ENCODE results near the gene SPECC1L. TPM values are rescaled to one million over a fixed set of nuclear protein-coding genes. Genes with fewer than 3 reads are reported as not detected.

Gene SPECC1L
- total RNA-seq, 2 experiments from 2014 or later, result 33.5 to 35.7 TPM

DNA sequence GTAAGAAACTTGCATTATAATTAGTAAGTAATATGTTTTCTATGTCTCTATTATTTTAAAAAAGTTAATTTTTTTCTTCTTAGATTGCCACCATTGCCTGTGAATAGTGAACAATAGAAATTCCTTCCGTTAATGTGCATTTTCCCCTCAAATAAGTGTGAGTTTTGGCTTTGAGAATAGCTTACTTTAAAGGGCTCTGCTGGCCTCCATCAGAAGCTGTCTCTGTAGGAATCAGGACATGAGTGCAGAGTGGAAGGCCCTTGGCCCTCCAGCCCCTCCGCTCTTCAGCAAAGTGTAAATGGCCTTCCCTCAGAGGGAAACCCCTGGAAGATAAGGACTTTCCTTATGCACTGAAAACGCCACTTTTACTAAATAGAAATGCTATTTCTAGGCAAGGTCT is 132.7 kb downstream of the SPECC1L start:
- H3K36me3 Mint-ChIP-seq (ENCODE audit: low read depth), result peaks cover 11% of the 10 kb centered on the region
- no peaks in the 10 kb centered on the region for H3K9me3 Mint-ChIP-seq
- no peak overlapping the region for H3K4me3 Mint-ChIP-seq
- peaks cover 43% of the 10 kb centered on the region for H3K4me1 Mint-ChIP-seq (ENCODE audit: low read depth)
- CTCF ChIA-PET, result interaction anchor here (0.7 to 1.1 kb wide), 2 partner anchors 18 to 118 kb away, joined by 3 to 4 read pairs; no protein-coding TSS in a partner anchor
- H3K27me3 Mint-ChIP-seq (ENCODE audit: low read depth), result no peaks in the 10 kb centered on the region
- intact Hi-C loops (cut with micrococcal nuclease), result no loop called here
- no peak for DNase-seq
- H3K27ac Mint-ChIP-seq, result no peak overlapping the region

DNA sequence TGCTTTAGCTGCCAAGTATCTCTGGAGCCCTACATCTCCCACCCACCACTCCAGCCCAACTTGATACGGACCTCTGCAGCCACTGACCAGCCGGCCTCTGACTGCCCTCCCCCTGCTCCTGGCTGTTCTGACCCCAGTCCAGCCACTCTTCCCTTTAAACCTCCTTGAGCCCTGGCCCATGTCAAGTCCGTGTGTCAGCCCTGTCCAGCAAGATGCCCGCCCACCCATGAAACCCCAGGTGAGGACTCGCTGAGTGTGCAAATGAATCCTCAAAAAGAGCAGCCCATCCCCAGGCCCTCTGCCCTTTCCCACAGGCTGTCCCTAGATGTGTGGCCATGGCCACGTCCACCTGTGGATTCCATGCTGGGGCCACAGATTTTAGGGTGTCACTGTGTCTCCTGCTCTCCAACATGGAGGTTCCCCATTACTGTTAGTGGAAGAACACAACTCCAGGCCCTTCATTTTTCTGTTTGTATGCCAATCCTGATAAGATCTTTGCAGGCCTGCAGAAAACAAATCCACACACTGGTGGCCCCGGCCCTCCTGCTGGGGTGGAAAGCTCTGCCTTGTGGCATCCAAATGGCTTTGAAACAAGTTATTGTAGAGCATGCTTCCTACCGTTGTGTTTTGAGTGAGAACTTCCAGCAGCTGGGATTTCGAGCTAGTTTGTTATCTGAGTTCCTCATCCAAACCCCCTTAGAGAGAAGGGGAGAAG is 134.1 kb downstream of the SPECC1L start:
- DNase-seq, result no peak
- CTCF ChIA-PET, result no interaction called here
- Mint-ChIP-seq H3K27ac (no peak overlapping the region), H3K36me3 (ENCODE audit: low read depth) (peaks cover 7% of the 10 kb centered on the region), H3K27me3 (ENCODE audit: low read depth) (no peaks in the 10 kb centered on the region), H3K4me3 (no peak overlapping the region), H3K9me3 (no peaks in the 10 kb centered on the region), H3K4me1 (ENCODE audit: low read depth) (peaks cover 46% of the 10 kb centered on the region)
- intact Hi-C loops (cut with micrococcal nuclease), result no loop called here

DNA sequence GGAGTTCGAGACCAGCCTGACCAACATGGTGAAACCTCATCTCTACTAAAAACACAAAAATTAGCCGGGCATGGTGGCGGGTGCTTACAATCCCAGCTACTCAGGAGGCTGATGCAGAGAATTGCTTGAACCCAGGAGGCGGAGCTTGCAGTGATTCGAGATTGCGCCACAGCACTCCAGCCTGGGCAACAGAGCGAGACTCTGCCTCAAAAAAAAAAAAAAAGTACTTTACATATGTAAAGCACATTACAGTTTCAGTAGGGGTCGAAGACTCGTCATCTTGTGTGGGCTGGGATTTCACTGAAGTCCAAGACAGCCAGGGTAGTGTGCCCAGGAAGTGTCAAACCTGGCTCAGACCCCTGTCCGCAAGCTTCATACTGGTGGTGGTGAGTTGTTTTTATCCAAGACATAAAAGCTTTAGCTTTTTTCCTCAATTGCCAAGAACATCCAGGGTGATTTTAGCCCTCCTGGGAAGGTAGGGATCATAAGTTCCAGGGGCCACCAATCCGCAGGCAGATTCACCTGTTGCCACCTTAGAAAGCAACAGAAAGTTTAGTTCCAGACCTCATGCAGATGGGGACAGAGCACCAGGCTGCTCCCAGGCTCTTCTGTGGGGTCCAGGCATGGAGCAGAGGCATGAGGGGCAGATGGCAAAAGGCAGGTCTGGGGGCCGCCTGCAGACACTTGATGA is 135.1 kb downstream of the SPECC1L start:
- intact Hi-C loops (cut with micrococcal nuclease), result no loop called here
- Mint-ChIP-seq H3K27ac (no peak overlapping the region), H3K27me3 (ENCODE audit: low read depth) (no peaks in the 10 kb centered on the region), H3K9me3 (no peaks in the 10 kb centered on the region), H3K4me3 (no peak overlapping the region), H3K36me3 (ENCODE audit: low read depth) (peaks cover 7% of the 10 kb centered on the region), H3K4me1 (ENCODE audit: low read depth) (peaks cover 39% of the 10 kb centered on the region)
- CTCF ChIA-PET, result interaction anchor here (1.2 kb wide), 1 partner anchor 91 kb away, joined by 4 read pairs; no protein-coding TSS in a partner anchor
- no peak for DNase-seq

DNA sequence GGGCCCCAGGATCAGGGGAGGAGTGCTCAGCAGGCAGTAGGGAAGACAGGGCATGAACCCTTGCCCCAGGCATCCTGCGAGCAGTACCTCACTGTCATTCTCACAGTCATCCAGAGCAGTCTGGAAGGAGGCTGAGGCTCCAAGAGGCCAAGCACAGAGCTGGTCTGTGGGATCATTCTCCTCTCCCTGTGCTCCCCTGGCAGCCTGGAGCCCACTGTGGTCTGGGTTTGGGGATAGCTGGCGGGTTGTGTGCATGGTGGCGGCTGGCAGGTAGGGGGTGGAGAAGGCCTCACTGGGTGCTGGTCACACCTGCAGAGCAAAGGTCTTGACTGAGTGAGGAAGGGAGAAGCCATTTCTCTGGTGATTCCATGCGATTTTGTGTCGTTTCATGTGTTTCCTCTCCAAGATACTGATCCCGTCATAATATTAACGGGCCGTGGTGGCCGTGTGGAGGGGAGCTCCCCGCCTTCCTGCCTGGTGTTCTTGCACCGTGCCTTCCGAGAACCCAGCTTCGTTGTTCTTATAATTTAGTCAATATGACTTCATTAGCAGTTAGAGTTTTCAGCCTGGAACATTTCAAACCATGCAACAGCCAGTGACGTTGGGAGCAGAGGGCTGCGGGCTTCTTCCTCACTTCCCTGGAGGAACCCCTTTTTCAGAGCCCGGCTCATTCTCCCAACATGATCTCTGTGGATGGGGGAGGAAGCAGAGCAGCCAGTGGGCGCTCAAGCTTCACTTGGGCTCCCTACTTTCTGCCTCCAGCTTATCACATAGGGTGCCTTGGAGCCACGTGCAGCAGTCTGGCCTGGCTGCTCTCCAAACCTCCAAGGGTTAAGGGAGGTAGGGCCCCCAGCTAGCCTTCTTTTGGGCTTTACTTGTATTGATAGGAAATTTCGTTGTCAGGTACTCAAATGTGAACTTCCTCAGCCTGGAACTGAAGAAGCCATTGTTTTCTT is 136.0 kb downstream of the SPECC1L start:
- H3K27ac Mint-ChIP-seq, result peak overlapping the region; percentile 39
- no peaks in the 10 kb centered on the region for H3K9me3 Mint-ChIP-seq
- peaks cover 4% of the 10 kb centered on the region for H3K36me3 Mint-ChIP-seq (ENCODE audit: low read depth)
- CTCF ChIA-PET, result interaction anchor here (1.2 kb wide), 1 partner anchor 90 kb away, joined by 4 read pairs; no protein-coding TSS in a partner anchor
- intact Hi-C loops (cut with micrococcal nuclease), result no loop called here
- no peak overlapping the region for H3K4me3 Mint-ChIP-seq
- peaks cover 35% of the 10 kb centered on the region for H3K4me1 Mint-ChIP-seq (ENCODE audit: low read depth)
- no peaks in the 10 kb centered on the region for H3K27me3 Mint-ChIP-seq (ENCODE audit: low read depth)
- DNase-seq, result no peak

DNA sequence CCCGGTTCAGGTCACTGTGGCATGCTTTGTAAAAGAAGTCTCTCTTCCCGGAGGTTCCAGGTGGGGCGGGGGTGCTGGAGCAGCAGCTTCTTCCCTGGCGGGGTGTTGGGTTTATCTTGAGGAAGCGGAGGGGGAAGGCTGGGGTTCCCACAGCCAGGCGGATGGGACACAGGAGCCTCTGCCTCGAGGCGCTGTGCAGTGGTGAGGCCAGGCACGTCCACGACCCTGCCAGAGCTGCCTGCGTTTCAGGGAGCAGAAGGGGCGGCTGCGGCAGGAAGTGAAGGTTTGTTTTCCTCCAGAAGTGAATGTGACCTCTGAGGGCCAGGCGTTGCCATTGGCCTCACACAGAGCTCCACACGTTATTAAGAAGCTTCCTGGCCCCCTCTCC is 136.6 kb downstream of the SPECC1L start:
- Mint-ChIP-seq H3K36me3 (ENCODE audit: low read depth) (peaks cover 3% of the 10 kb centered on the region), H3K4me1 (ENCODE audit: low read depth) (peaks cover 33% of the 10 kb centered on the region), H3K9me3 (no peaks in the 10 kb centered on the region), H3K4me3 (no peak overlapping the region), H3K27ac (peak overlapping the region; percentile 39), H3K27me3 (ENCODE audit: low read depth) (no peaks in the 10 kb centered on the region)
- DNase-seq, result no peak
- CTCF ChIA-PET, result no interaction called here
- intact Hi-C loops (cut with micrococcal nuclease), result no loop called here

DNA sequence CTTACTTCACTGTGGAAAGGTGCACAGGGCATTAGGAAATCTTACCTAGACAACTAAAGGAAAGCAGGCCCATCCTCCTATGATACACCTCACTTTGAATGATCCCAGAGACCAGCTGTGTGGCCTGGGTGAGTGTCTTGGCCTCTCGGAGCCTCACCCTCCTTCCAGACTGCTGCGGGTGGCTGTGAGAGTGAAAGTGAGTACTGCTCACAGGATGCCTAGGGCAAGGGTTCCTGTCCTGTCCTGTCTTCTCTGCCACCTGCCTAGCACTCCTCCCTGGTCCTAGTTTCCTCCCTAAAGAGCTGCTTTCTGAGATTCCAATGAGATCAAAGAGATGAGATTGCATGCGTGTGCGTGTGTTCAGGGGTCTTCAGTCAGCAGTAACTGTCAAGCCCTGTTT is 137.3 kb downstream of the SPECC1L start:
- no peak for DNase-seq
- CTCF ChIA-PET, result no interaction called here
- Mint-ChIP-seq H3K36me3 (ENCODE audit: low read depth) (peaks cover 3% of the 10 kb centered on the region), H3K27ac (no peak overlapping the region), H3K4me3 (no peak overlapping the region), H3K9me3 (no peaks in the 10 kb centered on the region), H3K27me3 (ENCODE audit: low read depth) (no peaks in the 10 kb centered on the region), H3K4me1 (ENCODE audit: low read depth) (peaks cover 27% of the 10 kb centered on the region)
- intact Hi-C loops (cut with micrococcal nuclease), result no loop called here

DNA sequence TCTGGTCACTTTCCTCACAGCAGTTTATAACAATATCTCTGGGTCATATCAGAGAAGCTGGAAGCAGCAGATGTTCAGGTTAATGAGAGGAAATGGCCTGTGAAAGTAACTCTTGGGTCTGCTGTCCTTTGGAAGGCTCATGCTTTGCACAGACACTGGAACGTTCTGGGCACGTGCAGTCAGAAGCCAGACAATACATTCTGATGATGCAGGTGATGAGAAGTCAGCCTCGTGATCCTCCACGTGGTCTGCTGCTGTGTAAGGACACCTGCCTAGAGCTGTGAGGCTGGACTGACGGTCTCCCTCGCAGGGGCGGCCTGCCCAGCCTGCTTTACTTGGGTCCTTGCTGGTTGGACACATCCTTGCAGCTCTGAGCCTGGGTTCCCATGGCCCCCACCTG is 138.0 kb downstream of the SPECC1L start:
- DNase-seq, result no peak
- no peaks in the 10 kb centered on the region for H3K9me3 Mint-ChIP-seq
- H3K4me3 Mint-ChIP-seq, result no peak overlapping the region
- no peak overlapping the region for H3K27ac Mint-ChIP-seq
- CTCF ChIA-PET, result interaction anchor here (1.3 to 1.5 kb wide), 3 partner anchors 12 to 117 kb away, joined by 3 to 4 read pairs (median 4); no protein-coding TSS in a partner anchor
- peaks cover 2% of the 10 kb centered on the region for H3K36me3 Mint-ChIP-seq (ENCODE audit: low read depth)
- H3K4me1 Mint-ChIP-seq (ENCODE audit: low read depth), result peaks cover 25% of the 10 kb centered on the region
- intact Hi-C loops (cut with micrococcal nuclease), result no loop called here
- no peaks in the 10 kb centered on the region for H3K27me3 Mint-ChIP-seq (ENCODE audit: low read depth)

DNA sequence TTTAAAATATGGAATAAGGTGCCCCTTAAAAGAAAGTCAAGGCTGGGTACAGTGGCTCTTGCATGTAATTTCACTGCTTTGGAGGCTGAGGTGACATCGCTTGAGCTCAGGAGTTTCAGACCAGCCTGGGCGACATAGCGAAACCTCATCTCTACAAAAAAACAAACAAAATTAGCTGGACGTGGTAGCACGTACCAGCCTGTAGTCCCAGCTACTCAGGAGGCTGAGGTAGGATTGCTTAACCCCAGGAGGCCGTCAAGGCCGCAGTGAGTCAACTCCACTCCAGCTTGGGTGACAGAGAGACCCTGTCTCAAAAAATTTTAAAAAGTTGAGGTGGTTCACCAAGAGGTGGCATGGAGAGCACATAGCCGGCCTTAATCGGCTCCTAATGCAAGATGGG is 139.1 kb downstream of the SPECC1L start:
- Mint-ChIP-seq H3K4me1 (ENCODE audit: low read depth) (peaks cover 25% of the 10 kb centered on the region), H3K36me3 (ENCODE audit: low read depth) (peaks cover 1% of the 10 kb centered on the region), H3K27ac (no peak overlapping the region), H3K9me3 (no peaks in the 10 kb centered on the region), H3K4me3 (no peak overlapping the region), H3K27me3 (ENCODE audit: low read depth) (no peaks in the 10 kb centered on the region)
- intact Hi-C loops (cut with micrococcal nuclease), result no loop called here
- DNase-seq, result no peak
- CTCF ChIA-PET, result interaction anchor here (0.9 to 1.5 kb wide), 4 partner anchors 11 to 116 kb away, joined by 3 to 4 read pairs (median 4); no protein-coding TSS in a partner anchor

DNA sequence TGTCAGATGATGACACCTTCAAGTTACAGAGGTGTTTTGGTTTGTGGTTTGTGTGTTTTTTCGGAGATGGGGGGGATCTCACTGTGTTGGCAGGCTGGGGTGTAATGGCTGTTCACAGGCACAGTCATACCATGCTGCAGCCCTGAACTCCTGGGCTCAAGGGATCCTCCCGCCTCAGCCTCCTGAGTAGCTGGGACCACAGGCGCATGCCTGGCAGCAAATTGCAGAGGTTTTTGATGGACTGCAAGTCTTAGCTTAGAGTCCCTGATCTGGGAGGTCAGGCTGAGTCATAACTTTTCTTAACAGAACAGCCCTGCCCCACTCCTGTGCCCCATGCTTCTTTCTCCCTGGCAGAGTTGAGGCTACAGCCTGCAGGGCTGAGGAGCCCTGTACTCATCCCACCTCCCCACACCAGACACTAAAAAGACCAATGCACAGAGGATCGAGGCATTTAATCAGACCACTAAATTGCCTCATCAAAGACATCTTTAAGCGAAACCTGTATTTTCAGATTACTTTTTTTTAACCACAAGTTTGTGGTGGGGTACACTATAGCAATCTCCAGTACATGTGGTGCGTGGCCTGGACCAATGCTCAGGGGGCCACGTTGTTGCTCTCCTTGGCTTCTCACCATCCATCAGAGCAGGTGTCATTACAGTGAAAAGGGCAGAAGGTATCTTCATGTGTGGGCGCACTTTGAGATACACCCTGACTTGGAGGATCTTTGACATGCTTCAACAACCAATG is 139.7 kb downstream of the SPECC1L start:
- CTCF ChIA-PET, result interaction anchor here (0.9 kb wide), 1 partner anchor 19 kb away, joined by 3 read pairs; no protein-coding TSS in a partner anchor
- no peaks in the 10 kb centered on the region for H3K9me3 Mint-ChIP-seq

DNA sequence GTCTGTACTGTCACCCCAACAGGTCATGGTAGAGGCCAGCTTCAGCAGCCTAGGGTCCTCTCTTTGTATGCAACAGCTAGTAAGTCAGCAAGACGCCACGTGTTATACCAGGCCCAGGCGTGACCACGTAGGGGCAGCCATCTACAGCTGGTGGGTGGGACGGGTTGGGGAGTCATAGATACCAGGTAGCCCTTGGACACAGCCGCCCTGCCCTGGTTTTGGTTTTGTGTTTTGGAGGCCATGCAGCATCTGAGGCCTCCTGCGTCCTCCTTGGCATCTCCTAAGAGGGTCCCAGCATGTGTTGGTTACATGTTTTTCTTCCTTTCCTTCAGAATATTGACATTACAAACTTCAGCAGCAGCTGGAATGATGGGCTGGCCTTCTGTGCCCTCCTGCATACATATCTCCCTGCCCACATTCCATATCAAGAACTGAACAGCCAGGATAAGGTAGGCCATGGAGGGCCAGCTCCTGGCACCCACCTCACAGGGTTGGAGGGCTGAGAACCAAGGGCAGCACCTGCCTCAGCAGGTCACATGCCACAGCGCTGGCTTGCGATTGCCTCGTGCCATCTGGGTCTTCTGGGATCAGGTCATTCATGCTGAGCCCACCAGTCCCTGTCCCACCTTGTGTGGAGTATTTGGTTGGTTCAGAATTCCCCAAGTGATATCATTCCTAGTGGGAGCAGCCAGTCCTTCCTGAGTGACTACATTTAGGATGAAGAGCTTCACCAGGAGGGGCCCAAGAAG is 140.8 kb downstream of the SPECC1L start:
- peaks cover 3% of the 10 kb centered on the region for H3K36me3 Mint-ChIP-seq (ENCODE audit: low read depth)
- CTCF ChIA-PET, result interaction anchor here (0.7 to 1.0 kb wide), 2 partner anchors 12 to 49 kb away, joined by 4 to 6 read pairs; no protein-coding TSS in a partner anchor
- intact Hi-C loops (cut with micrococcal nuclease), result no loop called here
- peaks cover 17% of the 10 kb centered on the region for H3K4me1 Mint-ChIP-seq (ENCODE audit: low read depth)
- H3K4me3 Mint-ChIP-seq, result no peak overlapping the region
- H3K9me3 Mint-ChIP-seq, result no peaks in the 10 kb centered on the region
- DNase-seq, result no peak
- H3K27me3 Mint-ChIP-seq (ENCODE audit: low read depth), result no peaks in the 10 kb centered on the region
- no peak overlapping the region for H3K27ac Mint-ChIP-seq

More for the DNA sequence above, 139.7 kb downstream of the SPECC1L start:
- Mint-ChIP-seq H3K27ac (peak overlapping the region; percentile 10), H3K4me1 (ENCODE audit: low read depth) (peaks cover 24% of the 10 kb centered on the region), H3K4me3 (no peak overlapping the region), H3K36me3 (ENCODE audit: low read depth) (peaks cover 2% of the 10 kb centered on the region), H3K27me3 (ENCODE audit: low read depth) (no peaks in the 10 kb centered on the region)
- DNase-seq, result no peak
- intact Hi-C loops (cut with micrococcal nuclease), result no loop called here

DNA sequence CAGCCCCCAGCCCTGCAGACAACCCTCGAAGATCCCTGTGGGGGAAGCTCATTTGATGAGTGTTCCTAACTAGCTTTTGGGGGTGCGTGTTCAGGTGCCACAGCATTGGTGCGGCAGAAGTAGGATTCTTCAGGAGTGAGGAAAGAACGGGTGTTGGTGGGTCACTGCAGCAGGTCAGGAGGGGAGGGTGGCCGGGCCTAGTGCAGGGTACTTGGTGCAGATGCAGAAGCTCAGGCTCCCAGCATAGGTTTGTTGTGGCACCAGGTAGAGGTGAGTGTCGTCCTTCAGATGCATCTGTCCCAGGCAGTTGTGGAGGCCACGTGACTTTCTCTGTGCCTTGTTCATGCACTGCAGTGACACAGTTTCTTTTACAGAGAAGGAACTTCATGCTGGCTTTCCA is 141.6 kb downstream of the SPECC1L start:
- no peak for DNase-seq
- intact Hi-C loops (cut with micrococcal nuclease), result no loop called here
- CTCF ChIA-PET, result interaction anchor here (1.0 kb wide), 1 partner anchor 13 kb away, joined by 6 read pairs; no protein-coding TSS in a partner anchor
- H3K27ac Mint-ChIP-seq, result no peak overlapping the region
- no peak overlapping the region for H3K4me3 Mint-ChIP-seq
- H3K4me1 Mint-ChIP-seq (ENCODE audit: low read depth), result peaks cover 9% of the 10 kb centered on the region
- H3K36me3 Mint-ChIP-seq (ENCODE audit: low read depth), result peaks cover 3% of the 10 kb centered on the region
- H3K9me3 Mint-ChIP-seq, result no peaks in the 10 kb centered on the region
- H3K27me3 Mint-ChIP-seq (ENCODE audit: low read depth), result no peaks in the 10 kb centered on the region
